HG03095 (cell line): ENCODE results near the gene PROM2.

Experiments used
- ATAC-seq: cut with Tn5 transposase; IDR thresholded peaks from one replicate; pipeline ENCODE4 v1.9.1; 2021; ENCODE audit warnings: moderate library complexity; ENCODE audit not compliant: unreplicated experiment

PROM2 gene

GRCh38 chr2:95319481-95320343, 45.5 kb downstream of the PROM2 start:
- no peak for ATAC-seq

- no peak for ATAC-seq
Measured at GRCh38 chr2:95320344-95320712, 46.1 kb downstream of the PROM2 start.

DNA sequence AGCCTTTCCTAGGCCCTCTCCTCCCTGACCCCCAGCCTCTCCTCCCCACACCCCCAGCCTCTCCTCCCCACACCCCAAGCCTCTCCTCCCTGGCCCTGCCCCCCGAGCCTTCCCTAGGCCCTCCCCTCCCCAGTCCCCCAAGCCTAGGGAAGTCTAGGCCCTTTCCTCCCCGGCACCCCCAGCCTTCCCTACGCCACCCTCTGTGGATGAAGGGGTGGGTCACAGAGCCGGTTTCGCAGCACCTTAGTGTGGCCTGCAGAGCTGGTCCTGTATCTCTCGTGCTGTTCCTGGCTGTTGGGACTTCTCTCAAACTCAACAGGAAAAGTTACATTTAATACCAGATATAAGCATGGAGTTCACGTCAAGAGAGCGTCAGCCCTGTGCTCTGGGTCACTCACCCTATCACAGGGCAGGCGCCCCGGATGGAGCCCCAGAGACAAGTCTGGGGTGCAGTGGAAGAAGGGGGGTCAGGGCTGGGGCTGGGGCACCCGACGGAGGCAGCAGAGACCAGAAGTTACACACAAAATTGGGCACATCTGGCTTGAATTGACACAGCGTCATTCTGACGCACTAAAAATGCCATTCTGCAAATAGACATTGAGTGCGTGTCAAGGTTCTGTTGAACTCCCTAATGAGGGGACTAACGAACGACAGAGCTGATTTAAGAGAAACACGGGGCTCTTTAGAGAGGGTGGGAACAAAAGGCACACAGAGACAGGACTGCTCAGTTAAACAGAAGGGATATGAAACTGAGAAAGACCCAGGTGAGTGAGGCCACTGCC, 46.9 kb downstream of the PROM2 start:
- no peak for ATAC-seq

DNA sequence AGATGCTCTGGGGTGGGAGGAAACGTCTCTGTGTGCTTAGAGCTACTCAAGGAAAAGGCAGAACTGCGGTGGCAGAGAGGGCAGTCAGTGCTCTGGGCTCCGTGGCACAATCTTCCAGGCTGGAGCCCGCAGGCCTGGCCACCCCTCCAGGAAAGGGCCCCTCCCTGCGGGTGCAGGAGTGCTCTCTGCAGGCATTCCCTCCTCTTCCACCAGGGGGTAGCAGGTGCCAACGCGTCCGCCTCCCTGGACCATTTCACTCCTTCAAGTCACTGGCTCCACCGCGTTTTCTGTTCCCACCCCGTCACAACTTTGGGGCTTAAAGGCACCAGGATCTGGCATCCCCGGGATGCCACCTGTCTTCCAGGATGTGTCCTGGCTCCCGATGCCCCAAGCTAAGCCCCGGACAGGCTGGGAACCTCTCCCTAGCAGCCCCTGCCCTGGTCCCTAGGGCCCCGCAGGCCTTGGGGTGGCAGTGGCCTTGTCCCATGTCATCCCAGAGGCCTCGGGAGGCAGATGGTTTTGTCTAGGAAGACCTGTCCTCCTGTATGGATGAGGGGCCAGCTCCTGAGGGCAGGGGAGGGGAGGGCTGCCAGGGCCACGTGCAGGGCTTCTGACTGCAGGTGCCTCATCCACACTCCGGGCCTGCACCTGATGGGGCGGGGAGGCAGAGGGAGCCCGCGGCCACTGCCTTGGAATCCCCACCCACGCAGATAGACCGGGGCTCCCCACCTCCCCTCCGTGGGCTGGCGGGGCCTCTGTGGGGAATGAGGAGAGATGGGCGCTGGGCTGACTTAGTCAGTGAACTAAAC, 49.3 kb downstream of the PROM2 start:
- no peak for ATAC-seq

- no peak for ATAC-seq
Measured at GRCh38 chr2:95325026-95325425, 50.8 kb downstream of the PROM2 start.

DNA sequence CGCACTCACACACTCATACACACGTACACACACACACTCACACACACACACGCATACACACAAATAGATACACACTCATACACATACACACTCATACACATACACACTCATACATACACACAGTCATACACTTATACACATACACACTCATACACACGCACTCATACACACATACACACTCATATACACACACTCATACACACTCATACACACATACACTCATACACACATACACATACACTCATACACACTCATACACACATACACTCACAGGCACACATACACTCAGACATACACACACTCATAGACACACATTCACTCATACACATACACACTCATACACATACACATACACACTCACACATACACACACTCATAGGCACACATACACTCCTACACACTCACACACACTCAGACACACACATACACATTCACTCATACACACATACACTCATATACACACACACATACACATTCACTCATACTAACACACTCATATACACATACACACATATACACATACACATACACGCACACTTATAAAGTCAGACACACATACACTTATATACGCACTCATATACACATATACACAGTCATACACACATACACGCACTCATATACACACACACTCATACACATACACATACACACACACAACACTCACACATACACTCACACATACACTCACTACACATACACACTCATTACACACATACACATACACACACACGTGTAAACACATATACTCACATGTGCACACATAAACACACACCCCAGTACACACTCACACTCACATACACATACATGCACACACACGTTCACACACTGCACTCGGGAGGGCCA, 51.6 kb downstream of the PROM2 start:
- no peak for ATAC-seq

GRCh38 chr2:95326433-95327140, 52.3 kb downstream of the PROM2 start:
- no peak for ATAC-seq

- ATAC-seq, result no peak
Measured at GRCh38 chr2:95327861-95328260, 53.6 kb downstream of the PROM2 start.

DNA sequence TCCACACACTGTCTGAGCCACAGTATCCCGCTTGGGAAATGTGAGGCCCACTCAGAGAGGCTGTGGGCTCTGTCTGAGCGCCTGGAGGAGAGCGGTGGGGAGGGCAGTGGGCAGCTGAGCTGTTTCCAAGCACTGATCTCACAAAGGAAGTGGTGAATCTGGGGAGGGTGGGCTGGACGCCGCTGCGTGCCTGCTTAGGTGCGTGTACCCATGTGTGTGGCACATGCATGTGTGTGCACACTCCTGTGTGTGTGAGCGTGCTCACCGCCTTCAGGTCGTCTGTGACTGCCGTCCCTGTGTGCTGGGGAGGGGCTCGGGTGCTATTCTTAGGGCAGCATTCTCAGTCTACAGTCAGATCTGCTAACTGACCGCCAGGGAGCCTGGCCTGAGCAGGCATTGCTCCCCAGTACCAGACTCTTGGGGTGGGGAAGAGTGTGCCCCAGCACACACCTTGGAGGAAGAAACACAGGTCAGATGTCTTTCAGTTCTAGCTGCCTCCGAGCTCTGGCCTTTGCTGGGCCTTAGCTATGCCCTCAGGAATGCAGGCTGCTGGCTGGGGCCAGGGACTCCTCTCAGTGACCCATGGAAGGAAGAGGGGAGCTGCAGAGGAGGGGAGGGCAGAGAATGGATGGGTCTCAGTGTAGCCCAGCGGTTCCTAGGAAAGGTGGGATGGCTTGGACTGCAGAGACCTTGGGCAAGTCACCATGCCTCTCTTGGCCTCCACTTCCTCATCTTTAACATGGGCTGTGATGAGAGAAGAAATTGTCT, 54.3 kb downstream of the PROM2 start:
- ATAC-seq, result no peak

DNA sequence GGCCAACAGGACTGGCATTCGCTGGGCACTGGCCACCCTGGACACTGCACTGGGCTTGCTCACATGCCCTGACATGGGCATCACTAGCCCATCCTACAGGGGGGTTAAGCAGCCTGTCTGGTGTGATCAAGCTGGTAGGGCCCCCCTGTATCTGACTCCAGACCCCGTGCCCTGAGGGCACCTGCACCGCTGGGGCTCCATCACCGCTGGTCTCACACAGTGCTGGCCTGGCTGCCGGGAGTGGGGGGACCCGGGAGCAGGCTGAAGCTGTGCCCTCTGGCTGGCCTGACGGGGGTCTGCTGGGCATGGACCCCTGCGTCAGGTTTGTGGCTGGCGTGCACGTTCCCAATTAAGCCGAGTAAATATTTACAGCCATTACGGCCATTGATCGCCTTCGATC, 55.2 kb downstream of the PROM2 start:
- ATAC-seq, result no peak

- ATAC-seq, result no peak
Measured at GRCh38 chr2:95329891-95330793, 55.9 kb downstream of the PROM2 start.

DNA sequence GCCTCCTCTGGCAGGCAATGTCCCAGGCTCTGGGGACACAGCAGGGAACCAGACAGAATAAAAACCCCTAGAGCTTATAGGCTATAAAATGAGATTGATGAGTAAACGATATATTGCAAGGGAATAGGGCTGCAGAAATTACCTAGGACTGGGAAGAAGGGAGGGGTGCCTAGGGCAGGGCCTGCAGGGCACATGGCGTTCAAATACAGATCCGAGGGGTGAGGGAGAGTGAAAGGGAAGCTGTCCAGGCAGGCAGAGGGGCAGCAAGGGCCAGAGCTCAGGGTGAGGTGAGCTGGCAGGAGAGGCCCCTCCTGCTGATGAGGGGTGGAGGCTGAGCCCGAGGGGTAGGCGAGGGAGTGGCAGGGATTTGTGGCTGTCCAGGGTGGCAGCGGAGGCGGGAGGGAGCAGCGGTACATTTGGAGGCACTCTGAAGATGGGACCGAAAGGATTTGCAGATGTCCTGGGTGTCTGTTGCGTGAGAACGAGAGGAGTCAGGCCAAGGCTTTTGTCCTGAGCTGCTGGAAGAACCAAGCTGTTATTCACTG, 56.6 kb downstream of the PROM2 start:
- no peak for ATAC-seq

DNA sequence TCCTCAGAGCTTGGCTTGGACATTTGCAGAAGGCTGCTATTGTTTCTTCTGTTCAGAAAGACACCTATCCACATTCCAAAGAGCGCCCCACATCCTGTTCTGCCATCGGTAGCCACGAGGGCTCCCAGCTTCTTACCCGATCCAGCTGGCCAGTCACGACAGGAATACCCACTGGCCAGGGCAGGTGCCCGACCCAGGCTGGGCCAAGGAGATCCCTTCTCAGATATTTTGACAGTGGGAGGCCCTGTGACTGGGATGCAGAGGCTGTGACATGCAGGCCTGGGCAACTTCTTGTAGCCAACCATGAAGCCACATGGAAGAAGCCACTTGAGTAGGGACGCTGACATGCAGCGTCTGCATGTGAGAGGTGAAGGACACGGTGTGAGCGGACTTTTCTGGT, 57.4 kb downstream of the PROM2 start:
- ATAC-seq, result no peak

GRCh38 chr2:95332036-95332435, 57.8 kb downstream of the PROM2 start:
- no peak for ATAC-seq

GRCh38 chr2:95333056-95333455, 58.8 kb downstream of the PROM2 start:
- ATAC-seq, result no peak

- ATAC-seq, result no peak
Measured at GRCh38 chr2:95333888-95334338, 59.7 kb downstream of the PROM2 start.

GRCh38 chr2:95334916-95335641, 60.8 kb downstream of the PROM2 start:
- ATAC-seq, result no peak
